ENCODE measurements around the gene TGFBI.

Gene TGFBI

GRCh38 chr5:136067422-136067821 is 38.6 kb downstream of the TGFBI start:
- DNase-seq: no peak

GRCh38 chr5:136070486-136071285 is 41.9 kb downstream of the TGFBI start:
- DNase-seq: no peak

- no peak for DNase-seq
Observed at GRCh38 chr5:136073714-136074529, 45.1 kb downstream of the TGFBI start.

GRCh38 chr5:136075466-136075891 is 46.7 kb downstream of the TGFBI start:
- DNase-seq: no peak

- DNase-seq: no peak
Observed at GRCh38 chr5:136076067-136076466, 47.3 kb downstream of the TGFBI start.

DNA sequence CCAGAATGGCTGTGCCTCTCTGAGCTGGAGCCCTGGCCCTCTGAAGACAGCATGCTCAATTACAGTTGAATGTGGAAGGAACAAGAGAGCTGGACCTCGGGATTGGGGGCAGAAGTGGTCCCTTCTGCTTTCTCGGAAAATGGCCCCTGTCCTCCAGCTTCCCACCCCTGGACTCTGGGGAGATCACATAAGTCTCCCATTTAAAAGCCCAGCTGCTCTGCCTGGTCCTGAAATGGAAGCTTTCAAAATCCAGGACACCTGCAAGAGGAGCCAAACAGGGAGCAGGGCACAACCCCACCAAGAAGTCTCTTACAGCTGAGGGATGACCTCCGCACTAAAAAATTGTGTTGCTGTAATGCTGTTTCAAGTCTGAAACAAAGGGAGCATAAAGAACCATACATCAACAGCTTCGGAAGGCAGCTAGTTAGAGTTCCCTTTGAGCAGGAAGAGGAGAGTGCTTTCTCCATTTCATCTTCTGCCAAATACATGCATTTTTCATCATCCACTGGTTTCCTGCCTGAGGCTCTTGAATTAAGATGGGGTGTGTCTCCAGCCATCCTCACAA is 48.2 kb downstream of the TGFBI start:
- DNase-seq: no peak

GRCh38 chr5:136079195-136079985 is 50.6 kb downstream of the TGFBI start:
- no peak for DNase-seq

GRCh38 chr5:136080113-136080482 is 51.3 kb downstream of the TGFBI start:
- DNase-seq: no peak

GRCh38 chr5:136080483-136081216 is 51.9 kb downstream of the TGFBI start:
- peak; percentile 25 for DNase-seq

GRCh38 chr5:136081217-136081591 is 52.4 kb downstream of the TGFBI start:
- DNase-seq: no peak

DNA sequence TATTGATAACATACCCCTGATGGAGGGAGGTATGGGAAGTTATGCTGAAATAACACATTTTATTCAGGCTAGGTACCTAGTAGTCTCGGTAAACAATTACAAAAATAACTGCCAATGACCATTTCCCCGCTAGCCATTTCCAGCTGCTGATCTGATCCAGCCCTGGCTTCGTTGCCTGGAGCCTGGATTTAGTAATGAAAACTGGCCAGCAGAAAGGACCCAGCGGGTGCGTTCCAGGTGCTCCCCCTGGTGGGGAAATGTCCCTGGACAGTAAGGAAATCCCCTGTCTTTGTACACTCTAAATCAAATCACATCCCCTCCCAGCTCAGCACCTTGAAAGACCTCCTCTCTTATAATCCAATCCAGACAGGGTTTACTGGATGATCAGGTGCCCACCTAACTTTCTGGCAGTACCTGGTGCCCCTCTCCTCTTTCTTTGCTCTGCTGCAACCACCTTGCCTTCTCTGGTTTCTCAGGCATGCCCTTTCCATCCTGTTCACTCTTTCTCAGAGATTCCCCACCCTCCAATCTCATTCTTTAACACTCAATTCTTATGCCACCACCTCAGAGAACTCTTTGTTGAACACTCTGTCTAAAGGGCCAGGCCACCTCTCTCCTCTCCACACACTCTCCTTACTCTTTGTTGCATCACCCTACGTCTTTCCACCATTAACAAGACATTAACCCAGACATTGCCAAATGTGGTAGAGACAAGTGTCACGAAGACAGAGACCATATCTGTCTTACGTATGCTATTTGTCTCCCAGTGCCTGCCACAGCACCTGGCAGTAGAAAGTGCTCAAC is 53.8 kb downstream of the TGFBI start:
- DNase-seq: peak; percentile 17

GRCh38 chr5:136084698-136085097 is 55.9 kb downstream of the TGFBI start:
- no peak for DNase-seq

- DNase-seq: no peak
Observed at GRCh38 chr5:136086783-136087566, 58.2 kb downstream of the TGFBI start.

GRCh38 chr5:136087961-136088871 is 59.4 kb downstream of the TGFBI start:
- no peak for DNase-seq

- DNase-seq: no peak
Observed at GRCh38 chr5:136089791-136090190, 61.0 kb downstream of the TGFBI start.

GRCh38 chr5:136090319-136090718 is 61.5 kb downstream of the TGFBI start:
- no peak for DNase-seq

DNA sequence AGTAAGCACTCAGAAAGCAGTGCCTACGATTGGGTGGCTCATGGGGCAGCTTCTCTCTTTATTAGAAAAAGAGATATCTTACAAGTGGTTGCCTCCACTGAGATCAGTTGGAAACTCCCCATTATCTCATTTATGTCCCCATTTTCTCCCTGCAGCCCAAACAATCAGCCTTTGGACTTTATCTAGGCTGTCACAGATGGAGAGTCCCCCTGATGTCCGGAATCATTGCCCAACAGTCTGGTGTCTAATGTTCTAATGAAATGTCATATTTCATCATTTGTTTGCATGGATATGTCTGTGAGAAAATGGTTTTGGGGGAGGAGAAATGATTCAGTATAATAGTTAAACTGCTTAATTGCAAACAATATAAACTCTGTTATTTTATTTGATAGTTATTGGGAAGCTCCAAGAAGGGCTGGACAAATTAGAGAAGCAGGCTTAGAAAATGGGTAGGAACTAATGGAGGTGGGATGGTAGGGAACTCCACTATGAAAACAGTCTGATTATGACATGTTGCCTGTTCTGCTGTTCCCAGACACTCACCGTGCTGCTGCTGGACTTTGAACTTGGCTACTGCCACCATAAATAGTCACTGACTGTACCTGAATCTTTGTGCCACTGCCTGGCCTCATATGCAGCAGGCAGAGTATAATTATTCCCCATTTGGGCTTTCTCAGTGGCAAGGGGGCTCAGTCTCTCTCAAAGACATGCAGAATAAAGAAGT is 65.6 kb downstream of the TGFBI start:
- no peak for DNase-seq

GRCh38 chr5:136094913-136095641 is 66.3 kb downstream of the TGFBI start:
- no peak for DNase-seq

Measured in midbrain (tissue), 1 donor.